HL-60 (cell line): ENCODE data around the gene CDK15.

Experiments used
- DNase-seq, 2 experiments: peaks; one replicate each; pipeline ENCODE4 v3.0.0-alpha.2; 2010 to 2020; ENCODE audit warnings: low read depth in 1 of 2, low spot score in 1 of 2
- H3K27ac ChIP-seq: fragments of 250-450 bp; sonication (Bioruptor Pico); replicated peaks from 2 replicates; pipeline ENCODE4 v1.5.1; 2020; ENCODE audit warnings: mild to moderate bottlenecking, moderate library complexity
- H3K27me3 ChIP-seq: fragments of 250-450 bp; sonication (Bioruptor Pico); 2 replicates; pipeline ENCODE4 v1.5.1; 2021; ENCODE audit warnings: mild to moderate bottlenecking, moderate library complexity; ENCODE audit not compliant: insufficient read depth, poor library complexity, severe bottlenecking
- H3K4me3 ChIP-seq: replicated peaks from 2 replicates; pipeline ENCODE4 v1.5.1; 2011; ENCODE audit warnings: mild to moderate bottlenecking, control low read depth, low read length; ENCODE audit not compliant: insufficient read depth
- GABPA ChIP-seq: IDR thresholded peaks from 2 replicates; pipeline ENCODE4 v1.6.1; 2012; ENCODE audit warnings: low read depth
- POLR2AphosphoS5 ChIP-seq: IDR thresholded peaks from 2 replicates; pipeline ENCODE4 v1.6.1; 2012; ENCODE audit warnings: low read depth
- SPI1 ChIP-seq: IDR thresholded peaks from 2 replicates; pipeline ENCODE4 v1.6.1; 2012; ENCODE audit warnings: low read depth, mild to moderate bottlenecking, borderline replicate concordance
- TF ChIP-seq, protein P1 (sequence below): IDR thresholded peaks from one replicate; pipeline ENCODE4 v1.5.1; 2011; ENCODE audit warnings: low read length, control low read depth, inconsistent platforms; ENCODE audit not compliant: insufficient read depth
- TF ChIP-seq, protein P2 (sequence below): IDR thresholded peaks from 2 replicates; pipeline ENCODE4 v1.6.1; 2012; ENCODE audit warnings: low read depth; ENCODE audit not compliant: insufficient replicate concordance

Gene CDK15

DNA sequence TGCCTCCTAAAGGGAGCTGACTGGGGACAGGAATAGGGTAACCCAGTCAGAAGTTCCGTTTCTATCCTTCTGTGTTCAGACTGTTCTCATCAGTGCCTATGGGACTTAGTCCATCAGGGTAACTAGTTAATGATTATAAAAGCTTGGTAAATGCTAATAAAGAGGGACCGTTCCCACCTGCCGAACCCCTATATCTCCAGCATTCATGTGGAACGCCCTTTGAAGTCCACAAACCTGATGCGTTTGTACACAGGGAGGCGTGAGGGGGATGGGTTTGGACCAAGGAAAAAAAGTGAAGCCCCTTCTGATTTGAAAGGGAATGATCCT lies 112.9 kb downstream of the CDK15 start:
- TF ChIP-seq, protein P1, sequence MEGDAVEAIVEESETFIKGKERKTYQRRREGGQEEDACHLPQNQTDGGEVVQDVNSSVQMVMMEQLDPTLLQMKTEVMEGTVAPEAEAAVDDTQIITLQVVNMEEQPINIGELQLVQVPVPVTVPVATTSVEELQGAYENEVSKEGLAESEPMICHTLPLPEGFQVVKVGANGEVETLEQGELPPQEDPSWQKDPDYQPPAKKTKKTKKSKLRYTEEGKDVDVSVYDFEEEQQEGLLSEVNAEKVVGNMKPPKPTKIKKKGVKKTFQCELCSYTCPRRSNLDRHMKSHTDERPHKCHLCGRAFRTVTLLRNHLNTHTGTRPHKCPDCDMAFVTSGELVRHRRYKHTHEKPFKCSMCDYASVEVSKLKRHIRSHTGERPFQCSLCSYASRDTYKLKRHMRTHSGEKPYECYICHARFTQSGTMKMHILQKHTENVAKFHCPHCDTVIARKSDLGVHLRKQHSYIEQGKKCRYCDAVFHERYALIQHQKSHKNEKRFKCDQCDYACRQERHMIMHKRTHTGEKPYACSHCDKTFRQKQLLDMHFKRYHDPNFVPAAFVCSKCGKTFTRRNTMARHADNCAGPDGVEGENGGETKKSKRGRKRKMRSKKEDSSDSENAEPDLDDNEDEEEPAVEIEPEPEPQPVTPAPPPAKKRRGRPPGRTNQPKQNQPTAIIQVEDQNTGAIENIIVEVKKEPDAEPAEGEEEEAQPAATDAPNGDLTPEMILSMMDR, result no peak
- TF ChIP-seq, protein P2, sequence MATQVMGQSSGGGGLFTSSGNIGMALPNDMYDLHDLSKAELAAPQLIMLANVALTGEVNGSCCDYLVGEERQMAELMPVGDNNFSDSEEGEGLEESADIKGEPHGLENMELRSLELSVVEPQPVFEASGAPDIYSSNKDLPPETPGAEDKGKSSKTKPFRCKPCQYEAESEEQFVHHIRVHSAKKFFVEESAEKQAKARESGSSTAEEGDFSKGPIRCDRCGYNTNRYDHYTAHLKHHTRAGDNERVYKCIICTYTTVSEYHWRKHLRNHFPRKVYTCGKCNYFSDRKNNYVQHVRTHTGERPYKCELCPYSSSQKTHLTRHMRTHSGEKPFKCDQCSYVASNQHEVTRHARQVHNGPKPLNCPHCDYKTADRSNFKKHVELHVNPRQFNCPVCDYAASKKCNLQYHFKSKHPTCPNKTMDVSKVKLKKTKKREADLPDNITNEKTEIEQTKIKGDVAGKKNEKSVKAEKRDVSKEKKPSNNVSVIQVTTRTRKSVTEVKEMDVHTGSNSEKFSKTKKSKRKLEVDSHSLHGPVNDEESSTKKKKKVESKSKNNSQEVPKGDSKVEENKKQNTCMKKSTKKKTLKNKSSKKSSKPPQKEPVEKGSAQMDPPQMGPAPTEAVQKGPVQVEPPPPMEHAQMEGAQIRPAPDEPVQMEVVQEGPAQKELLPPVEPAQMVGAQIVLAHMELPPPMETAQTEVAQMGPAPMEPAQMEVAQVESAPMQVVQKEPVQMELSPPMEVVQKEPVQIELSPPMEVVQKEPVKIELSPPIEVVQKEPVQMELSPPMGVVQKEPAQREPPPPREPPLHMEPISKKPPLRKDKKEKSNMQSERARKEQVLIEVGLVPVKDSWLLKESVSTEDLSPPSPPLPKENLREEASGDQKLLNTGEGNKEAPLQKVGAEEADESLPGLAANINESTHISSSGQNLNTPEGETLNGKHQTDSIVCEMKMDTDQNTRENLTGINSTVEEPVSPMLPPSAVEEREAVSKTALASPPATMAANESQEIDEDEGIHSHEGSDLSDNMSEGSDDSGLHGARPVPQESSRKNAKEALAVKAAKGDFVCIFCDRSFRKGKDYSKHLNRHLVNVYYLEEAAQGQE, result no peak
- TF ChIP-seq POLR2AphosphoS5 (no peak), GABPA (no peak), SPI1 (no peak)

DNA sequence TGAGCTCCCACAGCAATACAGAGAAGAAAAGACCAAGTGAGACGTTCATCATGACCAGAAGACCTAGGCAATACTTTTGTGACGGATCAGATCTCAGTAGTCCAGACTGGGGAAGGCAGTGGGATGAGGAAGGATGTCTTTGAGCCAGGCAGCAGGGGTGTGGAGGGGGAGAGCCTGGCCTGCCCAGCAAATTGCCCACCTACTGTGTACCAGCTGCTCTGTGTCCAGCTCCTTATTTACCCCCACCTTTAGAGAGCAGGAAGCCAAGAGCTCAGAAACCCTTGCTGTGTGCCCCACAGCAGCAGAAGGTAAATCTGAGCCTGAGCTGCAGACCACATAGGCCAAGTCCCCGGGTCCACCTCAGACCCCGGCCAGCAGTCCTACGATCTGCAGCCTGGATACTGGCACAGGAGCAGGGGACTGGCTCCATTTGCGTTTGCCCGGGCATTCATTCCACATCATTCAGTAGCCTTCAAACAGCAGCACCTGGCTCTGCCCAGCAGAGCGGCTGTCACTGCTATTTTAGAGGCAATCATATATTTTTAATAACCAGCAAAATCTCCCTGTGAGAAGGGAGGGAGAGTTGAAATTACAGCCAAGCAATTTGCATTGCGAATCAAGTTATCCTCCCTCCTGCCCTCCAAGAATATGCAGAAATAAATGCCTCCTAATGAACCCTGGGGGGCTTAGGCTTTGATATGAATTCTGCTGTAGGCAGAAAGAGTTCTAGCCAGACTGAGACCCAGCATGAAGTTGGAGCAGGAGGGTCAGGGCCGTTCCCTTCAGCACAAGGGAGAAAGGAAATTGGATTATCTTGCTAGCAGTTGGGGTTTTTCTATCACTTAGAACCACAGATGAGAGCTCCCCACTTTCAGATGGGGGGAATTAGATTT lies 117.3 kb downstream of the CDK15 start:
- no peak overlapping the region for H3K4me3 ChIP-seq
- no peaks in the 10 kb centered on the region for H3K27me3 ChIP-seq
- no peak overlapping the region for H3K27ac ChIP-seq
- TF ChIP-seq SPI1 (no peak), GABPA (no peak), POLR2AphosphoS5 (no peak)
- TF ChIP-seq, protein P1, result no peak
- TF ChIP-seq, protein P2, result no peak
- DNase-seq, result no peak

More for the DNA sequence above, 112.9 kb downstream of the CDK15 start:
- Histone ChIP-seq H3K27ac (no peak overlapping the region), H3K4me3 (no peak overlapping the region), H3K27me3 (no peaks in the 10 kb centered on the region)
- no peak for DNase-seq

DNA sequence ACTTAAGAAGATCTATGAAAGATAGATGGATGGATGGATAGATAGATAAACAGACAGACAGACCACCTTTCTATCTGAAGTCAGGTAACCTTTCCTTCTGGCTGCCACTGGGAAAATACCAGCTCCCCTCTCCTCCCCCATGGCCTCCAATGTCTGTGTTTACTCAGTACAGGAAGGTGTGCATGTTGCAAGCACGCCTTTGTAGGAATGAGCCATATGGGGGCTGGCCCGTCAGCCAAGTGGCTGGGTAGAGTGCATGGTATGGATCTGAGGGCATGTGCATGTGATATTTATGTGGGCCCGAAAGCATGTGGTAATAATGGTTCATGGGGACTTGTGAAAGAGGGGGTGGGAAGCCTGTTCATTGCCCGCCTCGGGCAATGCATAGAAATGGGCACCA lies 118.1 kb downstream of the CDK15 start:
- H3K27ac ChIP-seq, result no peak overlapping the region
- no peak for DNase-seq
- H3K27me3 ChIP-seq, result no peaks in the 10 kb centered on the region
- TF ChIP-seq, protein P1, result no peak
- no peak for TF ChIP-seq SPI1
- TF ChIP-seq, protein P2, result no peak
- TF ChIP-seq GABPA, result no peak
- TF ChIP-seq POLR2AphosphoS5, result no peak
- H3K4me3 ChIP-seq, result no peak overlapping the region
